Measurements from ENCODE around the gene PRKCD.

The PRKCD gene

GRCh38 chr3:53193466-53194209, 32.6 kb downstream of the PRKCD start:
- no peak overlapping the region for H3K4me3 ChIP-seq (ENCODE audit: control insufficient read depth, low read depth, low read length)
- DNase-seq (ENCODE audit: low read depth), result no peak

GRCh38 chr3:53194210-53195065, 33.4 kb downstream of the PRKCD start:
- DNase-seq (ENCODE audit: low read depth), result no peak
- TF ChIP-seq CTCF (IDR thresholded peaks at IDR 0.05; ENCODE audit: control insufficient read depth, insufficient read depth, low read depth, low read length, missing control alignments), result no peak
- no peak overlapping the region for H3K4me3 ChIP-seq (ENCODE audit: control insufficient read depth, low read depth, low read length)

More at GRCh38 chr3:53193466-53194209, 32.6 kb downstream of the PRKCD start:
- TF ChIP-seq CTCF (IDR thresholded peaks at IDR 0.05; ENCODE audit: control insufficient read depth, insufficient read depth, low read depth, low read length, missing control alignments), result no peak

GRCh38 chr3:53195066-53195450, 34.0 kb downstream of the PRKCD start:
- DNase-seq (ENCODE audit: low read depth), result no peak
- H3K4me3 ChIP-seq (ENCODE audit: control insufficient read depth, low read depth, low read length), result no peak overlapping the region
- no peak for TF ChIP-seq CTCF (IDR thresholded peaks at IDR 0.05; ENCODE audit: control insufficient read depth, insufficient read depth, low read depth, low read length, missing control alignments)

GRCh38 chr3:53195602-53196574, 34.9 kb downstream of the PRKCD start:
- no peak for DNase-seq (ENCODE audit: low read depth)
- H3K4me3 ChIP-seq (ENCODE audit: control insufficient read depth, low read depth, low read length), result no peak overlapping the region
- peak; percentile 100 for TF ChIP-seq CTCF (IDR thresholded peaks at IDR 0.05; ENCODE audit: control insufficient read depth, insufficient read depth, low read depth, low read length, missing control alignments)

- TF ChIP-seq CTCF (IDR thresholded peaks at IDR 0.05; ENCODE audit: control insufficient read depth, insufficient read depth, low read depth, low read length, missing control alignments), result no peak
- no peak overlapping the region for H3K4me3 ChIP-seq (ENCODE audit: control insufficient read depth, low read depth, low read length)
- no peak for DNase-seq (ENCODE audit: low read depth)
These were observed 35.8 kb downstream of the PRKCD start for GRCh38 chr3:53196575-53197407.
